Breast epithelium (tissue), 4 donors: ENCODE data around the gene ZNF708. TPM values are rescaled to one million over a fixed set of nuclear protein-coding genes. Genes with fewer than 3 reads are reported as not detected.
"Not testable (repeated sequence)": the region's sequence is repeated elsewhere in the genome, so short reads cannot be mapped to it uniquely, and the experiment has no call there.

ENCODE experiments used
- DNase-seq, 2 donors: peaks; one replicate each; pipeline ENCODE4 v3.0.0-alpha.2; 2019; ENCODE audit warnings: low spot score in 2 of 2
- H3K27ac ChIP-seq, 2 donors: fragments of 200-600 bp; sonication (generic) in 1 of 2; one replicate each; pipeline ENCODE4 v1.5.1; 2016 to 2019; ENCODE audit warnings: mild to moderate bottlenecking in 1 of 2
- H3K27me3 ChIP-seq, 2 donors: fragments of 200-600 bp; sonication (generic) in 1 of 2; one replicate each; pipeline versions ENCODE4 v1.5.1 to v1.6.0; 2017 to 2019; ENCODE audit warnings: control low read depth in 1 of 2, mild to moderate bottlenecking in 1 of 2
- H3K36me3 ChIP-seq: fragments of 200-600 bp; one replicate; pipeline ENCODE4 v1.5.1; 2019
- H3K4me1 ChIP-seq, 2 donors: fragments of 200-600 bp; sonication (generic); one replicate each; pipeline ENCODE4 v1.5.1; 2016 to 2019; ENCODE audit warnings: control low read depth in 1 of 2
- H3K4me3 ChIP-seq, 3 donors: fragments of 200-600 bp; sonication (generic); 1 replicate in 2 of 3; 2 replicates in 1 of 3; pipeline ENCODE4 v1.5.1; 2016 to 2019; ENCODE audit warnings: mild to moderate bottlenecking in 3 of 3, moderate library complexity in 2 of 3
- H3K9me3 ChIP-seq, 2 donors: fragments of 200-600 bp; sonication (generic) in 1 of 2; one replicate each; pipeline ENCODE4 v1.5.1; 2016 to 2019; ENCODE audit warnings: control low read depth in 1 of 2
- POLR2A ChIP-seq: fragments of 450-650 bp; IDR thresholded peaks from one replicate; pipeline ENCODE4 v1.6.1; 2016; ENCODE audit warnings: antibody characterized with exemption, mild to moderate bottlenecking, moderate library complexity
- POLR2AphosphoS5 ChIP-seq, 3 donors: sonication (generic); formaldehyde crosslinking; IDR thresholded peaks; one replicate each; pipeline ENCODE4 v1.6.1; 2017; ENCODE audit warnings: antibody characterized with exemption in 3 of 3
- intact Hi-C: fragments of 100-400 bp; cut with DNase I; formaldehyde crosslinking; loops from one replicate; pipeline ENCODE4 v1.15.1; 2023; ENCODE audit warnings: low total_unique reads
- total RNA-seq, 3 donors: library from RNA; depleted of rRNA; stranded (reverse); fragments of >200 nt; gene quantifications; one replicate each; pipeline ENCODE4 v1.1.0, GENCODE V29; 2016
- TF ChIP-seq, protein P1 (sequence below), 3 donors: fragments of 450-650 bp; IDR thresholded peaks; one replicate each; pipeline ENCODE4 v1.5.1; 2016 to 2017; ENCODE audit warnings: antibody characterized with exemption in 3 of 3, mild to moderate bottlenecking in 3 of 3, moderate library complexity in 3 of 3

Gene ZNF708
- total RNA-seq: 10 to 100 TPM; 13.1 to 29.6 (median 22.6) TPM

DNA sequence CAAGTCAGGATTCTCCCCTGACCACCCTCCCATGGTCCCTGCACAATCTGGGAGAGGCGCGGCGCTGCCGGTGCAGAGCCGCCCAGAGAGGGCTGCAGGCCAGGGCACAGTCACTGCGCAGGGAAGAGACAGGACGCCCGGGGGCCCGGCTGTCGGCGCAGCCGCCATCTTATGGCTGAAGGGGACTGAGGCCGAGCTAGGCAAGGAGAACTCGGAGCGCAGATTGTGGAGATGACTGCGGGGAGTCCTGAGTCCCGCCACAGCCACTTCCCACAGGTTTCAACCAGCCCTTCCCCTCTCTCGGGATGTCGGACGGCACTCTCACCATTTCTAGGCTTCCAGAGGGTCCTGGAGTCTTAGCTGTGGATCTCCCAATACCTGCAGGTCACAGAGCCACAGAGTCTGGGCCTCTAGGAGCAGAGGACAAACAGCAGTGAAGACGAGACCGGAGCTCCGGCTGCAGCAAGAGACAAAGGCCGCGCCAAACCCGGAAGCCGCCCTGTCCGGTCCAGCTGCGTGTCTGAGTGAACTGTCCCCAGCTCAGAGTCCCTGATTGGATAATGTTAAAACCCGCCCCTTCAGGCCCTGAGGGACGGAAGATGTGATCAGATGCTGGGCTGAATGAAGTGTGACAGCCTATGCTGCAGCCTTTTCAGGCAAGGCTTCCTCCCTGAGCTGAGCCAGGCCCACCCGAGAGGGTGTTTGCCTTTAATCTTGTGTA, at the start of gene ZNF708:
ZNF708 (minus strand) TSS at position 526 of the 721 bp plus-strand sequence; CDS start at position 328, 198 bp downstream.
- Histone ChIP-seq H3K4me3 (peak within 1 kb of the TSS; percentile 69 to 80 (median 76)), H3K27ac (peak within 1 kb of the TSS; percentile 94 to 98), H3K4me1 (peaks cover 0 to 5% of the 10 kb centered on the region in 2 donors), H3K9me3 (peaks cover 0 to 9% of the 10 kb centered on the region in 2 donors), H3K27me3 (no peaks in the 10 kb centered on the region), H3K36me3 (no peaks in the 10 kb centered on the region)
- intact Hi-C loops: no loop called here
- DNase-seq: peak; percentile 88 to 92
- peak in 2 of 3 donors; percentile 70 to 84 for TF ChIP-seq POLR2AphosphoS5 (IDR thresholded peaks at IDR 0.05)
- TF ChIP-seq POLR2A: peak; percentile 50
- TF ChIP-seq, protein P1, sequence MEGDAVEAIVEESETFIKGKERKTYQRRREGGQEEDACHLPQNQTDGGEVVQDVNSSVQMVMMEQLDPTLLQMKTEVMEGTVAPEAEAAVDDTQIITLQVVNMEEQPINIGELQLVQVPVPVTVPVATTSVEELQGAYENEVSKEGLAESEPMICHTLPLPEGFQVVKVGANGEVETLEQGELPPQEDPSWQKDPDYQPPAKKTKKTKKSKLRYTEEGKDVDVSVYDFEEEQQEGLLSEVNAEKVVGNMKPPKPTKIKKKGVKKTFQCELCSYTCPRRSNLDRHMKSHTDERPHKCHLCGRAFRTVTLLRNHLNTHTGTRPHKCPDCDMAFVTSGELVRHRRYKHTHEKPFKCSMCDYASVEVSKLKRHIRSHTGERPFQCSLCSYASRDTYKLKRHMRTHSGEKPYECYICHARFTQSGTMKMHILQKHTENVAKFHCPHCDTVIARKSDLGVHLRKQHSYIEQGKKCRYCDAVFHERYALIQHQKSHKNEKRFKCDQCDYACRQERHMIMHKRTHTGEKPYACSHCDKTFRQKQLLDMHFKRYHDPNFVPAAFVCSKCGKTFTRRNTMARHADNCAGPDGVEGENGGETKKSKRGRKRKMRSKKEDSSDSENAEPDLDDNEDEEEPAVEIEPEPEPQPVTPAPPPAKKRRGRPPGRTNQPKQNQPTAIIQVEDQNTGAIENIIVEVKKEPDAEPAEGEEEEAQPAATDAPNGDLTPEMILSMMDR (IDR thresholded peaks at IDR 0.05): no peak

DNA sequence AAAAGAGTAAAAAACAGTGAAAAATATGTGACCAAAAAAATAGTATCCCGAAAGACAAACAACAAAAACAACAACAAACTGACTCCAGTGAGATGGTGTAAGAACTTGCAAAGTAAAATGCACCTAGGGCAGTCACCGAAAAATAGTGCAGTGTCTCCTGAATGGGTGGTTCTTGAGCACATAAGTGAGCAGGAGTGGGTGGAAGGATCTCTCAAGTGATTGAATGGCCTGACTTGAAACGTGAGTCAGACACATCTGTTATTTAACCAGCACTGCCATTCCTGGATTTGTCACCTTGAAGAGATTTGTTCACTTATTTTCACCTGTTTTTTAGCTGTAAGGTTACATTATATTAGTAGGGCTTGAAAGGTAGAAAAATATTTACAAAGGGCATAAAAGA, 33.1 kb upstream of the ZNF708 start:
- H3K4me1 ChIP-seq: no peaks in the 10 kb centered on the region

DNA sequence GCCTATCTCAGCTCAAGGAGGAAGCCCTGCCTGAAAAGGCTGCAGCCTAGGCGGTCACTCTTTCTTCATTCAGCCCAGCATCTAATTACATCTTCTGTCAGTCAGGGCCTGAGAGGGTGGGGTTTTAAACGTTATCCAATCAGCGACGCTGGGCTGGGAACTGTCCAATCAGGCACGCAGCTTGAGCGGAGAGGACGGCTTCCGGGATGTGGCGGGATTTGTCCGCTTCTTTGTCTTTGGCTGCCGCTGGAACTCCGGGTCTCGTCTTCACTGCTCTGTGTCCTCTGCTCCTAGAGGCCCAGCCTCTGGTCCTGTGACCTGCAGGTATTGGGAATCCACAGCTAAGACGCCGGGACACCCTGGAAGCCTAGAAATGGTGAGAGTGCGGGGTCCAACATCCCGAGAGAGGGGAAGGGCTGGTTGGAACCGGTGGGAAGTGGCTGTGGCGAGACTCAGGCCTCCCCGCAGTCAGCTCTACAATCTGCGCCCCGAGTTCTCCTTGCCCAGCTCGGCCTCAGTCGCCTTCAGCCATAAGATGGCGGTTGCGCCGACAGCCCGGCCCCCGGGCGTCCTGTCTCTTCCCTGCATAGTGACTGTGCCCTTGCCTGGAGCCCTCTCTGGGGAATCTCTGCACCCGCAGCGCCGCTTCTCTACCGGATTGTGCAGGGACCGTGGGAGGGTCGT, 29.7 kb upstream of the ZNF708 start, which contains the start of gene ZNF738:
ZNF738 (plus strand) TSS at position 233 of the 684 bp plus-strand sequence; CDS start at position 374, 141 bp downstream.
- no peaks in the 10 kb centered on the region for H3K4me1 ChIP-seq
- peak; percentile 90 to 91 for DNase-seq
- H3K36me3 ChIP-seq: no peaks in the 10 kb centered on the region
- peak in 2 of 3 donors; percentile 26 to 29 for TF ChIP-seq POLR2AphosphoS5 (IDR thresholded peaks at IDR 0.05)
- TF ChIP-seq POLR2A: no peak
- H3K9me3 ChIP-seq: no peaks in the 10 kb centered on the region
- H3K27me3 ChIP-seq: no peaks in the 10 kb centered on the region
- peak within 1 kb of the TSS; percentile 60 to 78 (median 76) for H3K4me3 ChIP-seq
- intact Hi-C loops: no loop called here
- H3K27ac ChIP-seq: peak within 1 kb of the TSS; percentile 84 to 88

More for the DNA sequence above, 33.1 kb upstream of the ZNF708 start:
- H3K9me3 ChIP-seq: no peaks in the 10 kb centered on the region
- no peaks in the 10 kb centered on the region for H3K36me3 ChIP-seq
- no peak for TF ChIP-seq POLR2AphosphoS5 (IDR thresholded peaks at IDR 0.05)
- TF ChIP-seq POLR2A: no peak
- TF ChIP-seq, protein P1 (IDR thresholded peaks at IDR 0.05): no peak
- no peaks in the 10 kb centered on the region for H3K27me3 ChIP-seq
- H3K27ac ChIP-seq: no peak overlapping the region
- H3K4me3 ChIP-seq: no peak overlapping the region
- DNase-seq: no peak
- intact Hi-C loops: no loop called here

DNA sequence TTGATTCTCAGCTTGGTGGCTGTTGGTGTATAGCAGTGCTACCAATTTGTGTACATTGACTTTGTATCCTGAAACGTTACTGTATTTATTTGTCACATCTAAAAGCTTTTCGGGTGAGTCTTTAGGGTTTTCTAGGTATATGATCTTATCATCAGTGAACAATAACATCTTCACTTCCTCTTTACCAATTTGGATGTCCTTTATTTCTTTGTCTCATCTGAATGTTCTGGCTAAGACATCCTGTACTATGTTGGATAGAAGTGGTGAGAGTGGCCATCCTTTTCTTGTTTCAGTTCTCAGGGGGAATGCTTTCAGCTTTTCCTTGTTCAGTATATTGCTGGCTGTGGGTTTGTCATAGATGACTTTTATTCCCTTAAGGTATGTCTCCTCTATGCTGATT, 23.6 kb upstream of the ZNF708 start:
- no peak for DNase-seq
- H3K4me3 ChIP-seq: no peak overlapping the region
- intact Hi-C loops: no loop called here
- H3K36me3 ChIP-seq: no peaks in the 10 kb centered on the region
- H3K27me3 ChIP-seq: no peaks in the 10 kb centered on the region
- H3K9me3 ChIP-seq: peaks cover 0 to 11% of the 10 kb centered on the region in 2 donors
- H3K27ac ChIP-seq: no peak overlapping the region
- no peak for TF ChIP-seq POLR2A
- TF ChIP-seq POLR2AphosphoS5 (IDR thresholded peaks at IDR 0.05): no peak
- TF ChIP-seq, protein P1 (IDR thresholded peaks at IDR 0.05): no peak
- H3K4me1 ChIP-seq: no peaks in the 10 kb centered on the region

DNA sequence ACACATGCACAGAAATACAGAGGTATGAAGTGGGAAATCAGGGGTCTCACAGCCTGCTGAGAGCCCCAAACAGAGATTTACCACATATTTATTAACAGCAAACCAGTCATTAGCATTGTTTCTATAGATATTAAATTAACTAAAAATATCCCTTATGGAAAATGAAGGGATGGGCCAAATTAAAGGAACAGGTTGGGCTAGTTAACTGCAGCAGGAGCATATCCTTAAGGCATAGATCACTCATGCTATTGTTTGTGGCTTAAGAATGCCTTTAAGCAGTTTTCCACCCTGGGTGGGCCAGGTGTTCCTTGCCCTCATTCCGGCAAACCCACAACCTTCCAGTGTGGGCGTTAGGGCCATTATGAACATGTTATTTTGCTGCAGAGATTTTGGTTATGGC, 15.6 kb upstream of the ZNF708 start:
- H3K9me3 ChIP-seq: peaks cover 5 to 12% of the 10 kb centered on the region in 2 donors
- H3K4me3 ChIP-seq, H3K27me3 ChIP-seq, DNase-seq, intact Hi-C loops, H3K27ac ChIP-seq, H3K36me3 ChIP-seq, H3K4me1 ChIP-seq: not testable (repeated sequence)

DNA sequence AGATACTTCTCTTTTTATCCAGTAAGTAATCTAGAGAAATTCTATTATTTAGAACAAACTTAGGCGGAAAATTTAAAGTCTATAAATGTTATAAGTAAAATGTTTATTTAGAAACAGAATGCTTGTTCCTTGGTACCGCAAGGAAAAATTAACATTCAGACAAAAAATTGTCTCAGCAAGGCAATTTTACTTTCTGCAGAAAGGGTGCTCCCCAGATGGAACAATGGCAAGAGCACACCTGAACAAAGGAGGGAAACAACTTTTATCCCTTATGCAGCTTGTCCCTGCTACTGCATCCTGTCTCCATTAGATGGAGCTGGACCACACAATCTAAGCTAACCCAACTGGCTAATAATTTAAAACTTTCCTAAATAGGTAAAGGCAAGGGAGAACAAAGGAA, 6.5 kb upstream of the ZNF708 start:
- H3K27me3 ChIP-seq: no peaks in the 10 kb centered on the region
- no peak for TF ChIP-seq POLR2A
- TF ChIP-seq POLR2AphosphoS5 (IDR thresholded peaks at IDR 0.05): no peak
- TF ChIP-seq, protein P1 (IDR thresholded peaks at IDR 0.05): no peak
- H3K36me3 ChIP-seq: no peaks in the 10 kb centered on the region
- intact Hi-C loops: no loop called here
- H3K4me1 ChIP-seq: no peaks in the 10 kb centered on the region
- H3K4me3 ChIP-seq: no peak overlapping the region
- no peak for DNase-seq
- no peak overlapping the region for H3K27ac ChIP-seq
- H3K9me3 ChIP-seq: peaks cover 22 to 43% of the 10 kb centered on the region in 2 donors
